GM19025 (cell line): ENCODE measurements around the gene TGFBI.

Experiments used
- ATAC-seq: cut with Tn5 transposase; IDR thresholded peaks from one replicate; pipeline ENCODE4 v1.9.1; 2021; ENCODE audit warnings: mild to moderate bottlenecking, low read depth, moderate library complexity; ENCODE audit not compliant: unreplicated experiment

Gene TGFBI

DNA sequence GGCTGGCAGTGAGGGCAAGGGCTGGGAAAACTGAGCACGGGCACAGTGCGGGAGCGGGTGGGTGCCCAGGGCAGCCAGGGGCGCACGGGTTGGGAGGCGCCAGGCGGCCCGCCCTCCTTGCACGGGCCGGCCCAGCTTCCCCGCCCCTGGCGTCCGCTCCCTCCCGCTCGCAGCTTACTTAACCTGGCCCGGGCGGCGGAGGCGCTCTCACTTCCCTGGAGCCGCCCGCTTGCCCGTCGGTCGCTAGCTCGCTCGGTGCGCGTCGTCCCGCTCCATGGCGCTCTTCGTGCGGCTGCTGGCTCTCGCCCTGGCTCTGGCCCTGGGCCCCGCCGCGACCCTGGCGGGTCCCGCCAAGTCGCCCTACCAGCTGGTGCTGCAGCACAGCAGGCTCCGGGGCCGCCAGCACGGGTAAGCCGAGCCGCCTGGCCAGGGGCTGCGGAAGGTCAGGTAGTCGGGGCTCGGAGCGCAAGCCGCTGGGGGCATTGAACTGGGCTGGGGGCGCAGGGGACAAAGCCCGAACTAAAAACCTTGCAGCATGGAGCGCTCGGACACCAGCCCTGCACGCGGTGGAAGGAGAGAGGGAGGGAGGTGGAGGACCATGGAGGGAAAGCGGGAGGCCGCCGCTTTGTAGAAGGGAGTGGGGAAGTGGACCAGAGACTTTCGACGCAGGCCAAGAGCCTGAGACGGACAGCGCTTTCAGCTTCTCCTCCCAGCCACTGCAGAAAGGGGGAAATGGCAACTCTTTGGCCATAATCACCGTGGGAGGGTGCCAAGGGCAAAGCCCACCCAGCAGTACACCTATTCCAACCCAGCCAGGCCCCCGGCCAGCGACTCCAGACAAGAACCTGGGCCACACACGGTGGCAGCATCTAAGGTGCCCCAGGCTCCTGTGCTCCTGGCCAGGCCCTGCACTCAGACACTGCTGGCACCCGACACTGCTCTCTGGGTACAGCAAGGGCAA, at the start of gene TGFBI:
TSS of gene TGFBI (plus strand) at position 207 of the 961 bp plus-strand sequence. CDS start at position 275, 68 bp downstream.
- ATAC-seq: no peak

GRCh38 chr5:135978993-135979392, 49.8 kb upstream of the TGFBI start:
- ATAC-seq: no peak

DNA sequence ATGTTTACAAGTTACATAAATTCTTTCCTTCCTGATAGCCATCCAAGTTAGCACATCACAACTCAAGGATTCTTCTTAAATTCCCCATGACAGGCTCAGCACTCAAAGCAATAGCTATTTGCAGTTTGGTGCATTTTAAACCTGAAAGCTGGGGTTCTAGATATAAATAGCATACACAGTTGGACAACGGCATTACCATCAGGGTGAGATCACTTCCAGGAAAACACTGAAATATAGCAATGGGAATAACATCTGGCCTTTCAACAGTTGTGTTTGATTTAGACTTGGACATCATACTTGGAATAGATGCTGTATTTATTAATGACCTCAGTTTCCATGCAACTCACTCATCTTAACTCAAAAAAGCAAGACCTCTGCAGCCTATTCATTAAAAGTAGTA, 49.3 kb upstream of the TGFBI start:
- no peak for ATAC-seq

- no peak for ATAC-seq
Measured at GRCh38 chr5:135980620-135981019, 48.2 kb upstream of the TGFBI start.

DNA sequence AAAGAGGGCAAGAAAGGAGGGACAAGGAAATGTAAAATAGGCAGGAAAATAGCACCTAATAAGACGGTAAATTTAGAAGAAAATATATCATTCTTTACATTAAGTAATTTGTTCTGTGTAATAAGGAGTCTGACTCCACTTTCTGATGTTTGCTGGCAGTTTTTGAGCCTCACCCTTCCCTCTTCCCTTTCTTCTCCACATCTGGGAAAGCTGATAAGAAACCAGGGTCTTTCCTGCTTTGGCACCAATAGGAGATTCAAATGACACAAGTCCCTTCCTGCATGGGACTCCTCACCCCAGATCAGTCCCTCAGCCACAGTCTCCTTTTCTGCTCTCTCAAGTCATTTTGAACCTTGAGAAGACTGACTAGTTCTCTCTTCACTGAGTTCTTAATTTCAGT, 42.8 kb upstream of the TGFBI start:
- no peak for ATAC-seq

DNA sequence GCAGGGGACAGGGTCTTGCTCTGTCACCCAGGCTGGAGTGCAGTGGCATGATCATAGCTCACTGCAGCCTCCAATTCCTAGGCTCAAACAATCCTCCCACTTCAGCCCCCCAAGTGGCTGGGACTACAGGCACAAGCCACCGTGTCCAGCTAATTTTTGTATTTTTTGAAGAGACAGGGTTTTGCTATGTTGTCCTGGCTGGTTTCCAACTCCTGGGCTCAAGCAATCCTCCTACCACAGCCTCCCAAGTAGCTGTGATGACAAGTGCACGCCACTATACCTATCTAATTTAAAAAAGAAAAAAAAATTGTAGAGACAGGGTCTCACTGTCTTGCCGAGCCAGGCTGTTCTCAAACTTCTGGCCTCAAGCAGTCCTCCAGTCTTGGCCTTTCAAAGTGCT, 42.4 kb upstream of the TGFBI start:
- no peak for ATAC-seq

- no peak for ATAC-seq
Measured at GRCh38 chr5:135986891-135987401, 41.8 kb upstream of the TGFBI start.

DNA sequence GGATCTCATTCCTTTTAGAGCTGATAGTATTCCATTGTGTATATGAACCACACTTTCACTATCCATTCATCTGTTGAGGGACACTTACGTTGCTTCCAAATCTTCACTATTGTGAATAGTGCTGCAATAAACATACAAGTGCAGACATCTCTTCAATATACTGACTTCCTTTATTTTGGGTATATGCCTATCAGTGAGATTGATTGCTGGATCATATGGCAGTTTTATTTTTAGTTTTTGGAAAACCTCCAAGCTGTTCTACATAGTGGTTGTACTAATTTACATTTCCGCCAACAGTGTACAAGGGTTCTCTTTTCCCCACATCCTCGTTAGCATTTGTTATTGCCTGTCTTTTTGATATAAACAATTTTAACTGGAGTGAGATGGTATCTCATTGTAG, 40.2 kb upstream of the TGFBI start:
- no peak for ATAC-seq

- no peak for ATAC-seq
Measured at GRCh38 chr5:135989686-135990085, 39.1 kb upstream of the TGFBI start.

- ATAC-seq: no peak
Measured at GRCh38 chr5:135990528-135991255, 38.1 kb upstream of the TGFBI start.

DNA sequence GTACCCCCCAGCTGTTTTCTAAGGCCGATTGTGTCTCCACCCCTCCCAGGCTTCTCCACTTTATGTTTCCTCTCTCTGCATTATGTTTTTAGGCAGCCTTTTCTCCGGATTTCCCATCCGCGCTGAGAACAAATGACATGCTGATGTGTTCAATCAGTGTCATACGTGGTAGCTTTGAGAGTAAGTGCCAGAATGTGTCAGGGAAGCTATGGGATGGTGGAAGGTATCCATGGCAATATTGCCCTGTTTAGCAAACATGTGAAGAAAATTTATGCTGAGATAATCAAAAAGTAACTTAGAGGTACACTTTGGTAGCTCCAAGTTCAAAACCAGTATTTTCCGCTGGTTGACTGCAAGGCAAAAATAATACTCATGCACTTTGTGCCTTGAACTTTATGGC, 37.4 kb upstream of the TGFBI start:
- no peak for ATAC-seq

GRCh38 chr5:135993335-135993879, 35.4 kb upstream of the TGFBI start:
- ATAC-seq: no peak

- ATAC-seq: no peak
Measured at GRCh38 chr5:135993880-135994636, 34.7 kb upstream of the TGFBI start.

DNA sequence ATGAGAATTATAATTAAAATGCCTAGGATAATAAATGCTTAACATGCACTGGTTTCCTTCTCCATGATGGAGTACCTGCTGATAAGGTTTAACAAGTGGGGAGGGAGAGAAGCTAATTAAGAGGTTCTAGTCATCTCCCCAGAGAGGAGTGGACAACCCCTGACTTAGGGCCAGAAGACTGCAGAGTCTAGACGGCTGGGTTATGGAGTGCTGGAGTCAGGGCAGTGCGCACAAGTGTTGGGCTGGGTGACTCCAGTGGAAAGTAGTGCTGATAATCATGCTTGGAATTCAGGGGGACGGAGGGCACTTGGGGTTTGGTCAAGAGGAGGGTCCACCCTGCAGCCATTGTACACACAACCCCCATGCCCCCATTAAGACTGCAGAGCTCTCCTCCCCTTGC, 32.8 kb upstream of the TGFBI start:
- no peak for ATAC-seq

- ATAC-seq: no peak
Measured at GRCh38 chr5:135996611-135997010, 32.2 kb upstream of the TGFBI start.

DNA sequence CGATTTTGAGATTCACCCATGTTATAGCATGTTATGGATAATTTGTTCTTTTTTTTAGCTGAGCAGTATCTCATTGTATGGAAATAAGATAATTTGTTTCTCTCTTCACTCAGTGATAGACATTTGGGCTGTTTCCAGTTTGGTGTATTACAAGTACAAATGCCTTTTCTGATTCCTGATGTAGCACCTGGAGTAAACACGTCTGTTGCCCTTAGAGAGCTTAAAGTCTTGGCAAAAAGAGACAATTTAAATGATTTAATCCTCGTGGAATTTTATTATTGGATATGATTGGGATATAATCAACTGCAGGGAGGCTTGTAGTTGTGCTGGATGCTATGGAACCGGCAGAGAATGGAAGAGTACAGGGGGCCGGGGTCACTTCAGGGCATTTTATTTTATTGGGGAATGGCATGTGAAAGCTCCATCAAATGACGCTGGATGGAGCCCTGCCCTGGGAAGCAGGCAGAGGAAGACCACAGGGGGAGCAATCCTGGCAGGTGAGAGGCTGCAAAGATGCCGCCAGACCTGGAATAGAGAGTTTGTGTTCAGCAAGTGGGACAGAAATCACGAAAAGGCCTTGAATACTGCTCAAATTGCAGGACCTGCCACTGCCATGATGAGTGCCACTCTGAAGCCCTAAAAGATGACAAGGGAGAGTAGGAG, 31.0 kb upstream of the TGFBI start:
- ATAC-seq: no peak

DNA sequence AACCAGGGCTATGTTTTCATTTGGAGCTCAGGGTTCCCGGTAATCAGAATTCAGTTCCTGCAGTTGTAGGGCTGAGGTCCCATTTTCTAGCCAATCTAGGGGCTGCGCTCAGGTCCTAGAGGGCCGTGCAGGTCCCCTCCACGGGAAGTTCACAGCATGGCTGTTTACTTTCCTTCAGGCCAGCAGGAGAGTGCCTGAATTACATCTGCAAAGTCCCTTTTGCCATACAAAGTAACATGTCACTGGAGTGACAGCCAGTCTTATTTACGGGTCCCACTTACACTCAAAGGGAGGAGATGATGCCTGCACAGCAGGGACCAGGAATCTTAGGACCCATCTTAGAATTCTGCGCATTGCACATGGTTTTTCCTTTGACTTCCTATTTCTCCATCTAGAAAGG, 29.9 kb upstream of the TGFBI start:
- no peak for ATAC-seq

- no peak for ATAC-seq
Measured at GRCh38 chr5:135999406-136000139, 29.2 kb upstream of the TGFBI start.

DNA sequence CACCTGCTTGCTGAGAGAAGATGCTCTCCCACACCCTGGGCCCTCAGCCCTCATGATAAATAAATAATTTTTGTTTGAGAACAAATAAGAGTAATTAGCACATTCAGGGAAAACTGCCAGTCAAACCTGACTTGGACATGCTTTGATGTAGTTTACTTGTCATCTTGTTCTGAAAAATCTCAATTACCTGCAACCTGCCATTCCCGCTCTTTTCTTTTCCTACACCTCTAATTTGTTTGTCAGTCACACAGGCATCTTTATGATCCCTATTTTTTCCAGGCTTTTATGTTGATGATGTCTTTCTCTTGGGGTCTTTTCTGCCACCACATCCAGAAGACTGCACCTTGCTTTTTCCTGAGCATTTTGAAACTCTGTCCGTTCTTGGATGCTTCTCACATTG, 28.6 kb upstream of the TGFBI start:
- ATAC-seq: no peak
